Vagina (tissue), 2 donors: ENCODE data around the gene HOXB2. TPM values are rescaled to one million over a fixed set of nuclear protein-coding genes. Genes with fewer than 3 reads are reported as not detected.

Experiments
- DNase-seq, 2 donors: peaks; one replicate each; pipeline ENCODE4 v3.0.0-alpha.2; 2017; ENCODE audit errors: extremely low spot score in 2 of 2
- H3K27ac ChIP-seq: fragments of 200-600 bp; sonication (generic); one replicate; pipeline ENCODE4 v1.5.1; 2019
- H3K27me3 ChIP-seq: fragments of 200-600 bp; sonication (generic); one replicate; pipeline ENCODE4 v1.5.1; 2019
- H3K36me3 ChIP-seq, 2 donors: fragments of 200-600 bp; sonication (generic); one replicate each; pipeline ENCODE4 v1.5.1; 2017 to 2019
- H3K4me1 ChIP-seq: fragments of 200-600 bp; sonication (generic); one replicate; pipeline ENCODE4 v1.5.1; 2019
- H3K4me3 ChIP-seq, 2 donors: fragments of 200-600 bp; sonication (generic); 1 replicate in 1 of 2; 2 replicates in 1 of 2; pipeline ENCODE4 v1.5.1; 2016 to 2019
- H3K9me3 ChIP-seq: fragments of 200-600 bp; sonication (generic); one replicate; pipeline ENCODE4 v1.5.1; 2019
- CTCF ChIP-seq, 3 experiments: fragments of 450-650 bp in 2 of 3; fragments of 200-600 bp in 1 of 3; sonication (generic) in 1 of 3; IDR thresholded peaks; one replicate each; pipeline ENCODE4 v1.5.1; 2017 to 2019; ENCODE audit warnings: antibody characterized with exemption in 3 of 3, mild to moderate bottlenecking in 2 of 3, moderate library complexity in 2 of 3
- POLR2A ChIP-seq, 2 donors: fragments of 450-650 bp; IDR thresholded peaks; one replicate each; pipeline ENCODE4 v1.6.1; 2017; ENCODE audit warnings: antibody characterized with exemption in 2 of 2, mild to moderate bottlenecking in 2 of 2, moderate library complexity in 2 of 2
- POLR2AphosphoS5 ChIP-seq, 2 donors: sonication (generic); formaldehyde crosslinking; IDR thresholded peaks; one replicate each; pipeline ENCODE4 v1.9.0; 2017; ENCODE audit warnings: antibody characterized with exemption in 2 of 2, mild to moderate bottlenecking in 2 of 2, low read depth in 1 of 2; ENCODE audit not compliant: insufficient read depth in 1 of 2
- intact Hi-C: fragments of 100-400 bp; cut with DNase I; formaldehyde crosslinking; loops from one replicate; pipeline ENCODE4 v1.15.1; 2023
- total RNA-seq: library from RNA; depleted of rRNA; stranded (reverse); fragments of >200 nt; gene quantifications from one replicate; pipeline ENCODE4 v1.2.3, GENCODE V29; 2016

The HOXB2 gene
- total RNA-seq, 1 donor from 2014 or later = 14.2 TPM

- Histone ChIP-seq H3K27ac (no peak overlapping the region), H3K4me3 (peak overlapping the region in 1 of 2 donors; percentile 24), H3K36me3 (no peaks in the 10 kb centered on the region), H3K27me3 (peaks cover 4% of the 10 kb centered on the region), H3K9me3 (no peaks in the 10 kb centered on the region), H3K4me1 (peaks cover 27% of the 10 kb centered on the region)
- no peak for DNase-seq
- intact Hi-C loops = no loop called here
- no peak for TF ChIP-seq POLR2AphosphoS5 (IDR thresholded peaks at IDR 0.05; ENCODE audit: insufficient read depth in 1 of 2, low read depth in 1 of 2)
- TF ChIP-seq CTCF (IDR thresholded peaks at IDR 0.05) = no peak
- no peak for TF ChIP-seq POLR2A (IDR thresholded peaks at IDR 0.05)
Measured at GRCh38 chr17:48559122-48559839, 14.4 kb upstream of the HOXB2 start.

DNA sequence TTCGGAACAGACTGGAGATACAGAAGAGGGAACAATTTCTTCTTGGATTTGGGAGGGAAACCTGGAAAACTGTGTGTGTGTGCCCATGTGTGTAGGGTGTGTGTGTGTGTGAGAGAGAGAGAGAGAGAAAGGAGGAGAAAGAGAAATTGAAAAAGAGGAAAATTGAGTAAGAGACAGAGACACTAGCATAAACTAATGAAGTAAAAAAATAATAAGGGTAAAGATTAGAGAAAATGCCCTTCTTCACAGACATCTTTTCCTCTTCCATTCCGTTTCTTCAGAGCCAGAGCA is 13.9 kb upstream of the HOXB2 start:
- no peak for TF ChIP-seq CTCF (IDR thresholded peaks at IDR 0.05)
- TF ChIP-seq POLR2AphosphoS5 (IDR thresholded peaks at IDR 0.05; ENCODE audit: insufficient read depth in 1 of 2, low read depth in 1 of 2) = no peak
- TF ChIP-seq POLR2A (IDR thresholded peaks at IDR 0.05) = no peak
- DNase-seq = no peak
- intact Hi-C loops = no loop called here
- no peaks in the 10 kb centered on the region for H3K9me3 ChIP-seq
- H3K4me3 ChIP-seq = peak overlapping the region in 1 of 2 donors; percentile 24
- peaks cover 4% of the 10 kb centered on the region for H3K27me3 ChIP-seq
- peaks cover 27% of the 10 kb centered on the region for H3K4me1 ChIP-seq
- no peaks in the 10 kb centered on the region for H3K36me3 ChIP-seq
- H3K27ac ChIP-seq = peak overlapping the region; percentile 64

DNA sequence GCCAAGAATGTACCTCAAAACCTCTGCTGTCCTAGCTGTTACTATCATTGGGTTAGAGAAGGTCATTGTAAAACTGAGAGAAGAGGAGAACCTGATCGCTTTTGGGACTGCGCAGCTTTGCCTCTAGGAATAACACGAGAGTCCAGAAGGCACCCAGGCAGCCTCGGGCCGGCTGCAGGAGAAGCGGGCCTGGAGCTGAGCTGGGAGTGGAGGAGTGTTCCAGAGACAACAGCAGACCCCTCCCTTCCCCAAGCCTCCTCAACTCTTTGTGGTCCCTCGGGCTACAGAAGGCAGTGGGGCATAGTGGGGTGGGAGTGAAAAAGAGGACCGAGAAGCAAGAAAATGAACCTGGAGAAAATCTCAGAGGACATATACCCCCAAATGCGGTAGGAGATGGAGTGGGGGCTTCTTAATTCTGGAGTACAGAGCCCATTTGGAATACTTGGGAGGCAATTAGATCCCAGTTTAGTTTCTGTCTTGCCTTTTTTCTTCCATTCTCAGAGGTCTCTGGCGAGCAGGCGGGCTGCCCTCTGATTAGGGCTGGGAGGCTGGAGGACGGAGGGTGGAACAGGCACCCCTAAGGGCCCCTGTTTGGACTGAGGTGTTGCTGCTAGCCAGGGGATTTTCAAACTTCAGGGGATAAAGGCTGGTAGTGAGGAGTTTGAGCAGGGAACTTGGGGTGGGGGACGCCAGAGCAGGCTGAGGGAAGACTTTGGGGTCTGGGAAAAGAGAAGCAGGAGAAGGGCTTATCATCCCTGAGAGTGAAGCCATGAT is 13.3 kb upstream of the HOXB2 start:
- peak overlapping the region in 1 of 2 donors; percentile 24 for H3K4me3 ChIP-seq
- peak overlapping the region; percentile 64 for H3K27ac ChIP-seq
- H3K4me1 ChIP-seq = peaks cover 27% of the 10 kb centered on the region
- DNase-seq = no peak
- TF ChIP-seq POLR2A (IDR thresholded peaks at IDR 0.05) = no peak
- no peak for TF ChIP-seq CTCF (IDR thresholded peaks at IDR 0.05)
- TF ChIP-seq POLR2AphosphoS5 (IDR thresholded peaks at IDR 0.05; ENCODE audit: insufficient read depth in 1 of 2, low read depth in 1 of 2) = no peak
- no peaks in the 10 kb centered on the region for H3K36me3 ChIP-seq
- peaks cover 4% of the 10 kb centered on the region for H3K27me3 ChIP-seq
- intact Hi-C loops = no loop called here
- no peaks in the 10 kb centered on the region for H3K9me3 ChIP-seq

DNA sequence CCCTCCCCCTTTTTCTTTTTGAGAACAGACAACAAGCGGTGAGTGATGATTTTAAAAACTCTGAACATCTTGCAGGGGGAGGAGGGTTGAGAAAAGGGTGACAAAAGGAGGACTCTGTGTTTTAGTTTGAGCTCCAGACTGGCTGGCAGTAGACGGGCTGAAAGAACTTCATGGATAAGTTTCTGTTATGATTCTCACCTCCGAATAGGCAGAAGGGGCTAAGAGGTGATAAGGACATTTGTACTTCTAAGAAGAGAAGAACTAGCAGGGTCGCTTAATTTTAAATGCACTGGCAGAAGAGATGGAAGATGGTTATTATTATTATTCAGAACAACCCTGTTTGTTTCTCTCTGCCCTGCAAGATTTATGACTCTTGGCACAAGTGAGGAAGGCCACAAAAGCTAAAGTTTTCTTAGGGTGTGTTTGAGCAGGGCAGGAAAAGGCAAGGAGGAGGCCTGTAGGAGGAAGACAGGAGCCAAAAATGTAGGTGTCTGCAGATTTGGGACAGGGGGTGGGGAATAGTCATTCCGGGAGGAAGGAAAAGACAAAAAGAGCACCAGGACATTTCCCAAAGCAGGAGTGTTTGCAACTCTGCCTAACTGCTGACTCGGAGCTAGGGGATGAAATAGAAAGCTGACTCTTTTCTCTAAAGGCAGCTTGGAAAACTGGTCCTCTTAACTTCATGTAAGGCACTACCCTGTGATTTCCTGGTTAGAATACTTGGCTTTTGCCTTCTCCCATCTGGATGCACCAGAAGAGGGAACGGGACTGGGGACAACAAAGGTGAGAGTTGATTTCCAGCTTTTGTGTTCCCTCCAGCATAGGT is 11.9 kb upstream of the HOXB2 start:
- H3K9me3 ChIP-seq = no peaks in the 10 kb centered on the region
- no peak for DNase-seq
- intact Hi-C loops = no loop called here
- H3K27ac ChIP-seq = peak overlapping the region; percentile 68
- H3K4me3 ChIP-seq = peak overlapping the region in 1 of 2 donors; percentile 12
- H3K27me3 ChIP-seq = no peaks in the 10 kb centered on the region
- H3K36me3 ChIP-seq = no peaks in the 10 kb centered on the region
- TF ChIP-seq POLR2AphosphoS5 (IDR thresholded peaks at IDR 0.05; ENCODE audit: insufficient read depth in 1 of 2, low read depth in 1 of 2) (peak in 1 of 2 donors; percentile 58), POLR2A (IDR thresholded peaks at IDR 0.05) (no peak), CTCF (IDR thresholded peaks at IDR 0.05) (no peak)
- peaks cover 27% of the 10 kb centered on the region for H3K4me1 ChIP-seq
